Stimulated activated CD8-positive, alpha-beta memory T cell treated with anti-CD3 and anti-CD28 coated beads, Interleukin-4, amount 100 ng/mL, for 4 hours (primary cell): ENCODE results near the gene CCDC88A.
"Not testable (repeated sequence)": the region's sequence is repeated elsewhere in the genome, so short reads cannot be mapped to it uniquely, and the experiment has no call there.

Experiments
- DNase-seq, 2 donors: peaks; one replicate each; pipeline ENCODE4 v3.0.0-alpha.2; 2020; ENCODE audit warnings: low read depth in 2 of 2, low spot score in 1 of 2

The CCDC88A gene, protein sequence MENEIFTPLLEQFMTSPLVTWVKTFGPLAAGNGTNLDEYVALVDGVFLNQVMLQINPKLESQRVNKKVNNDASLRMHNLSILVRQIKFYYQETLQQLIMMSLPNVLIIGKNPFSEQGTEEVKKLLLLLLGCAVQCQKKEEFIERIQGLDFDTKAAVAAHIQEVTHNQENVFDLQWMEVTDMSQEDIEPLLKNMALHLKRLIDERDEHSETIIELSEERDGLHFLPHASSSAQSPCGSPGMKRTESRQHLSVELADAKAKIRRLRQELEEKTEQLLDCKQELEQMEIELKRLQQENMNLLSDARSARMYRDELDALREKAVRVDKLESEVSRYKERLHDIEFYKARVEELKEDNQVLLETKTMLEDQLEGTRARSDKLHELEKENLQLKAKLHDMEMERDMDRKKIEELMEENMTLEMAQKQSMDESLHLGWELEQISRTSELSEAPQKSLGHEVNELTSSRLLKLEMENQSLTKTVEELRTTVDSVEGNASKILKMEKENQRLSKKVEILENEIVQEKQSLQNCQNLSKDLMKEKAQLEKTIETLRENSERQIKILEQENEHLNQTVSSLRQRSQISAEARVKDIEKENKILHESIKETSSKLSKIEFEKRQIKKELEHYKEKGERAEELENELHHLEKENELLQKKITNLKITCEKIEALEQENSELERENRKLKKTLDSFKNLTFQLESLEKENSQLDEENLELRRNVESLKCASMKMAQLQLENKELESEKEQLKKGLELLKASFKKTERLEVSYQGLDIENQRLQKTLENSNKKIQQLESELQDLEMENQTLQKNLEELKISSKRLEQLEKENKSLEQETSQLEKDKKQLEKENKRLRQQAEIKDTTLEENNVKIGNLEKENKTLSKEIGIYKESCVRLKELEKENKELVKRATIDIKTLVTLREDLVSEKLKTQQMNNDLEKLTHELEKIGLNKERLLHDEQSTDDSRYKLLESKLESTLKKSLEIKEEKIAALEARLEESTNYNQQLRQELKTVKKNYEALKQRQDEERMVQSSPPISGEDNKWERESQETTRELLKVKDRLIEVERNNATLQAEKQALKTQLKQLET (N-terminal part only)

DNA sequence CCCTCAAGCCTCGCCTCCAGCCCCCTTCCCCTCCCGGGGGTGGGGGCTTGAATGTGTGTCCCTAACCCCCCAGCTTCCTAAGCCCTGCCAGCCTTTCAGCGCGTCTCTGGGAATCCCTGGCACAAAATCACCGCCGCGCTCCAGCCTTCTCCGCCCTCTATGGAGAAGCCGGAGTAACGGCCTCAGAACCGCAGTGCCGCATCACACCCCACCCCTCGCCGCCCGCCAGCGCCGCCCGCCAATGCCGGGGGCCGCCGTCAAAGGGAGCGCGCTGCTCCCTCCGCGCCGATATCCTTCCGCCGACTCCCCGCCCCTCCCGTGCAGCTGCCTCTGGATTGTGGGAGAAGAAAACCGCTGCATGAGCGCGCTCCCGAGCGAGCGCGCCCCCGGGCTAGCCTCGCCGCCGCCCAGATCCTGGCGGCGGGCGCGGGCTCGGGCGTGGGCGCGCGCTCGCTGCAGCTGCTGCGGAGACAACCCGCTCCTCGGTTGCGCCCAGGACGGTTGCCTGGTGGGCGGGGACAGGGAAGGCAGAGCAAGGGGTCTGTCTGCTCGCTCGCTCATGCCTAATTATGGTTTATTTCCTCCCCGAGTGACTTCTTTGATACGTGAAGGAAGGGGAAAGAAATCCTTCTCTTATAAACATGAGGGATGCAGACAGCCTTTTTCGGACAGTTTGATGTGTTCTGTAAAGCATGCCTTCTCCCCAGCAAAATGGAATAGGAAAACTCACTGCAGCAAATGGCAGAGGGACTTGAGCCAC, at the start of gene CCDC88A:
Gene CCDC88A (minus strand): TSS at position 178 of the 760 bp plus-strand sequence. CDS start 777 bp downstream, outside the sequence.
- DNase-seq: peak; percentile 60 to 67

DNA sequence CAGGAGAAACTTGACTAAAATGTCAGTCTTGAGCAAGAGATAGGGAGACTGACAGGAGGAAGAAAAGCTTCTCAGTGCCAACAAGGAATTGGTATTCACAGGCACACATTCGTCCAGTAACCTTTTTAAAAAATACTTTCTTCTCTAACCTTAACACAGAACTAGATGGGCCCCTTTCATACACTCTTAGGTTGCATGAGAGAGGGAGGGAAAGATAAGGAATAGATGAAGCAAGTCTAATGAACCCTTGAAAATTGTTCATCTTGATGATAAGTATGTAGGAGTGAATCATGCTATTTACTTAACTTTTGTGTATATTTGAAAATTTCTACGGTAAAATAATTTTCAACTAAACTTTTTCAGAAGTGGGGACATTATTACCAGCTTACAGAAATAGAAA, 42.0 kb upstream of the CCDC88A start:
- no peak for DNase-seq

DNA sequence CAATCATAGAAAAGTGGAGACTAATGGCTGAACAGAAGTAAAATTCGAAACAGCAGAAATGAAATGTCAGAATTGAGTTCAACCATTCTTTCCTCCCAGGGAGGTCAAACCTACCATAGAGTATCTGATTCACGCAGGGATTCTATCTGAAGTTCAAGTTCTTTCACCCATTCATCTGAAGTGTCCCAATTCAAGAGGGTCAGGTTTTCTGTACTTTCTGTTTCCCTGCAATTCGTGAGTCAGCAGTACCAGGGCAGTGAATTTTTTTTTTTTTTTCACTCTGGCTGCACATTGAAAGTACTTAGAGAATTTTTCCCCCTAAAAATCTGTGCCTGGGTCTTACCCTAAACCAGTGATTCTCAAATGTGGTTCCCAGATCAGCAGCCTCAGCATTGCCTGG, 40.9 kb upstream of the CCDC88A start:
- DNase-seq: no peak

DNA sequence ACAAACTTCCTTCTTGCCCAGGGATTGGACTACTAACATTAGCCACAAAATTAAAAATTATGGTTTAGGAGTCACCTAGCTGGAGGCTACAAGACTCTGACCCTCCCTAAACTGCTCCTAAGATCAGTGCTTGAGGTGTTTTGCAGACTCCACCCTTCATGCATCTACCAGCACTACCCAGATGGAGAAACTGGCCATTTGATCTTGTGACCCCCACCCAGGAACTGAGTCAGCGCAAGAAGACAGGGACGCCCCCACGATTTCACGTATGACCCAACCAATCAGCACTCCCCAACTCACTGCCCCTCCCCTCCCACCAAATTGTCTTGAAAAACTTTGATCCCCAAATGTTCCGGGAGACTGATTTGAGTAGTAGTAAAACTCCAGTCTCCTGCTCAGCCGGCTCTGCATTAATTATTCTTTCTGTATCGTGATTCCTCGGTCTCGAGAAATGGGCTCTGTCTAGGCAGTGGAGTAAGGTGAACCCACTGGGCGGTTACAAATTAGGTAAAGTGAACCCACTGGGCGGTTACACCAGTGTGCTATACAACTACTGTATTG, 40.1 kb upstream of the CCDC88A start:
- no peak for DNase-seq

DNA sequence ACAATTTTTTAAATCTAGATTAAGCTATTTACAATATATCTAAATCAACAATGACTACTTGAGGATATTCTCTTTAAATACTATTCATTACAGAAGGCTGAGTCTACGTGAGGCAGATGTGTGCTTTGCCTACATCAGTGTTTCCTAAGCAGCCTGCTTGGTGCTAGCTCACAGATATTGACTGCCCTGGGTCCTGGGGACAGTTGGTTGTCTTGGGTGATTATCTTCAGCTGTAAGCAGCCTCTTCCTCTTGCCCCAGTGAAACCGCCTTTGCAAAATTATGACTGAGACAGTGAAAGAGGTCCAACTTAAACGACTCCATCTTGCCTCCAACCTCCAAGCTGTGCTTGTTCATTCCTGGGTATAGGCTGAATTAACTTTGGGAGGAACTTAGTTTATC, 39.6 kb upstream of the CCDC88A start:
- no peak for DNase-seq

DNA sequence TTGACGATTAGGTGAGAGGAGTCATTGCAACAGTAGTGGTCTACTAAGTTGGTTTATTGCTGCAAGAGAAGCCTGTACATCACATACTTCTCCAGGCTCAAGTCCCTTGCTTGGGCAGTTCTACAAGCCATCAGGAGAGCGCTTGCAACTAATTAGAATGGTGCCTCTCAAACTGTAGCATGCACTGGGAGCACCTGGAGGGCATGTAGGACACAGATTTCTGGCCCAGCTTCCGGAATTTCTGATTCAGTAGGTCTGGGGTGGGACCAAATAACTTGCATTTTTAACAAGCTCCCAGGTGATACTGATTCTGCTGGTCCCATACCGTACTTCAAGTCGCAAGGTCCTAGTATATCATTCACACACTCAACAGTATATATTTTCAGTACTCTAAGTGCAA, 34.5 kb upstream of the CCDC88A start:
- DNase-seq: no peak

DNA sequence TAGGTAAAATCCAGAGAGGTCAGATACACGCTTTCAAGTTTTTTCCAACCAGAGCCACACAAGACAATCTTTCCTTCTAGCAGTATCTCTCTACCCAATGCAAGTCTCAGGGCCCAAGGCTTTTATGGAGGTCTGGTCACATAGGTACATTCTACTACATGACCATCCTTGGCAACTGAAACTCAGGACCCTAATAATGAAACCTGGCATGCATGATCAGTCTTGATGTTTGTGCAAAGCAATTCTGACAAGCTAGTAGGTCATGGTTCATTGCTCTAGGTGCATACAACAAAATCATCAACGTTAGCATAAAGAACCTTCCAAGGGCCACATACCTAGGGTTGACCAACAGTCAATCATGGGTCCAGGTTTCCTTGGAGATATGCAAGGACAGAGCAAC, 33.2 kb upstream of the CCDC88A start:
- DNase-seq: no peak

DNA sequence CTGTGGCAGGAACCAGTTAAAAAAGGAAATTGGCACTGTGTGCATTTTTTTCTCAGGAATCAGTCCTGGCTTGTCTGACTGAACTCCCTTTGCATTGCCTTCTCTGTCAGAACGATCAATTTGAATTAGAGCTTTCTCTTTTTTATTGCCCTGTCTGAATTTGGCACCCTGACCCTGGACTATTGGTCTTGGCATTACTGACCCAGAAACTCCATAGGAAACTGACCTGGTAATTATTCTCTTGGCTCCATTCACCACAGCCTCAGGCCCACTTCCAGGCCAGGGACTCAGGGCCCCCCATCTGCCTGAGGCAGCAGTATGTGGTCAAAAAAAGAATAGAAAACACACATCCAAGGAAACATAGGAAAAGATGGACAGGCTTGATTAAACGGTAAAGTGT, 32.0 kb upstream of the CCDC88A start:
- no peak for DNase-seq

DNA sequence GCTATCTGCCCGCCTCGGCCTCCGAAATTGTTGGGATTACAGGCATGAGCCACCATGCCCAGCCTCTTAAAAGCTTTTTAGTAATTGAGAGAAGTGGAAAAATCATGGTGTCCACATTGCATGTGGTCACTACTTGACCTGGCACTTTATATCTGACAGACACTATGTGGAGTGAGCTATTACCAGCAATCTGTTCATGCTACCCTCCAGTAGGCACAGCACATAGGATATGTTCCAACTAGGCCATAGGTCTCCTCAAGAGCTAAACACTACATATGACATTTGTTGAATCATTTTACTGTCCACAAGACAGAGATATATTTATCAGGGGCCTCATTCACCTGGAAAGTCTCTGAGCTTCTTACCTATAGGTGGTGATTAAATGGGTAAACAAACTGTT, 30.4 kb upstream of the CCDC88A start:
- DNase-seq: not testable (repeated sequence)

DNA sequence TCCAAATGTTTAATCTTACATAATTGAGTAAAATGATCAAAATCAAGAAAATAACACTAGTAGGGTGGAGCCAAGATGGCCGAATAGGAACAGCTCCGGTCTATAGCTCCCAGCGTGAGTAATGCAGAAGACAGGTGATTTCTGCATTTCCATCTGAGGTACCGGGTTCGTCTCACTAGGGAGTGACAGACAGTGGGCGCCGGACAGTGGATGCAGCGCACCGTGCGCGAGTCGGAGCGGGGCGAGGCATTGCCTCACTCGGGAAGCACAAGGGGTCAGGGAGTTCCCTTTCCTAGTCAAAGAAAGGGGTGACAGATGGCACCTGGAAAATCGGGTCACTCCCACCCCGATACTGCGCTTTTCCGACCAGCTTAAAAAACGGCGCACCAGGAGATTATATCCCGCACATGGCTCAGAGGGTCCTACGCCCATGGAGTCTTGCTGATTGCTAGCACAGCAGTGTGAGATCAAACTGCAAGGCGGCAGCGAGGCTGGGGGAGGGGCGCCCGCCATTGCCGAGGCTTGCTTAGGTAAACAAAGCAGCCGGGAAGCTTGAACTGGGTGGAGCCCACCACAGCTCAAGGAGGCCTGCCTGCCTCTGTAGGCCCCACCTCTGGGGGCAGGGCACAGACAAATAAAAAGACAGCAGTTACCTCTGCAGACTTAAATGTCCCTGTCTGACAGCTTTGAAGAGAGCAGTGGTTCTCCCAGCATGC, 22.5 kb upstream of the CCDC88A start:
- DNase-seq: not testable (repeated sequence)

DNA sequence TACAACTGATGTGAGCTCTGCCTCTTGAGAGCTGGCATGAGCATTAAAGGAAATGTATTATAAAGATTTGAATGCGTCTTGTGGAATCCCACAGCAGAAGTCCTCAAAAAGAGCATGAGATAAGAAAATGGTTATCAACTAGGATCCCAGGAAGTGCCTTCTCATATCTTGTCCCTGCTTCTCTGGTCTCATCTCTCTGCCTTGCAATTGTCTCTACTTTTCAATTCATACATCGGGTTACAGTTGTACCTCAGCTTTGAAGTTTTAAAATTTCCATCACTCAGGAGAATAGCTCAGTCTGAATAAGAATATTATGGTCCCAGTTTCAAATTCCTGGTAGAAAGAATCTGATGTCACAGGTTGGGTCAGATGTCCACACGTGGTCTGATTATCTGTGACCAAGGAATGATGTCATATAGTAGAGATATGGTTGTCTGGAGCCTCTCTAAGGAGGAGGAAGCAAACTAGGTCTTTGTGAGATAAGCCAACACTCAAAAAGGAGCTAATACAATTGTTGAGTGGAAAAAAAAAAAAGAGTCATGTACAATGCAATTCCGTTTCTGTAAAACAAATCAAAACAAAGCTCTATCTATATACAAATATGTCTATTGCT, 21.7 kb upstream of the CCDC88A start:
- DNase-seq: no peak

DNA sequence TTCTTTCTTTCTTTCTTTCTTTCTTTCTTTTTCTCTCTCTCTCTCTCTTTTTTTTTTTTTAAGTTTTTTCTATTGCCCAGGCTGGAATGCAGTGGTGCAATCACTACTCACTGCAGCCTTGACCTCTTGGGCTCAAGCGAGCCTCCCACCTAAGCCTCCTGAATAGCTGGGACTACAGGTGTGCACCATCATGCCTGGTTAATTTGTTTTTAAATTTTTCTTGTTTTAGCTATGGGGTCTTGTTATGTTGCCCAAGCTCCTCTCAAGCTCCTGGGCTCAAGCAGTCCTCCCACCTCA, 19.4 kb upstream of the CCDC88A start:
- no peak for DNase-seq

DNA sequence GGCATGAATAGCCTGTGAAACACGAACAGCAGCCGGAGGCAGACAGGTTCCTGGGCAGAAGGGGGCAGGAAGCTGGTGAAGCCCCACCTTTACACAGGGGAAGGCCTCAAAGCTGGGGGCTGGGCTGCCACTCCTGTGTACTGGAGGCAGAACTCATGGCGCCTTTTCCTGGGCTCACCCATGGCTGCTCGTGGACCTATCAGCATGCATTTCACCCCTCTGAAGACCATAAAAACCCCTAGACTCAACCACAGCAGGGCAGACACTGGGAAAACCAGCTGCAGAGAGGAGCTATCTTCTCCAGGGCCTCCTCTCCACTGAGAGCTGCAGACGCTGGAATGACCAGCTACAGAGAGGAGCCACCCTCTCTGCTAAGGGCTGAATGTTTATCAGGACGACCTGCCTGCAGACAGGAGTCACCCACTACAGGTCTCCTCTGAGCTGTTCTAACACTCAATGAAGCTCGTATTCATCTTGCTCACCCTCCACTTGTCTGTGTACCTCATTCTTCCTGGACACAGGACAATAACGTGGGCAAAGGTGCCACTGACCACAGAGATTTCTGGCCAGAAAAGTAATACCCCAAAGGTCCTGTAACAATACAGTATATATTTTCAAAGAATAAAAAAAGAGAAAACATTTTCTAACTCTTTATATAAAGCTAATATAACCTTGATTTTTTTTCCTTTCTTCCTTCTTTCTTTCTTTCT, 18.9 kb upstream of the CCDC88A start:
- DNase-seq: no peak

DNA sequence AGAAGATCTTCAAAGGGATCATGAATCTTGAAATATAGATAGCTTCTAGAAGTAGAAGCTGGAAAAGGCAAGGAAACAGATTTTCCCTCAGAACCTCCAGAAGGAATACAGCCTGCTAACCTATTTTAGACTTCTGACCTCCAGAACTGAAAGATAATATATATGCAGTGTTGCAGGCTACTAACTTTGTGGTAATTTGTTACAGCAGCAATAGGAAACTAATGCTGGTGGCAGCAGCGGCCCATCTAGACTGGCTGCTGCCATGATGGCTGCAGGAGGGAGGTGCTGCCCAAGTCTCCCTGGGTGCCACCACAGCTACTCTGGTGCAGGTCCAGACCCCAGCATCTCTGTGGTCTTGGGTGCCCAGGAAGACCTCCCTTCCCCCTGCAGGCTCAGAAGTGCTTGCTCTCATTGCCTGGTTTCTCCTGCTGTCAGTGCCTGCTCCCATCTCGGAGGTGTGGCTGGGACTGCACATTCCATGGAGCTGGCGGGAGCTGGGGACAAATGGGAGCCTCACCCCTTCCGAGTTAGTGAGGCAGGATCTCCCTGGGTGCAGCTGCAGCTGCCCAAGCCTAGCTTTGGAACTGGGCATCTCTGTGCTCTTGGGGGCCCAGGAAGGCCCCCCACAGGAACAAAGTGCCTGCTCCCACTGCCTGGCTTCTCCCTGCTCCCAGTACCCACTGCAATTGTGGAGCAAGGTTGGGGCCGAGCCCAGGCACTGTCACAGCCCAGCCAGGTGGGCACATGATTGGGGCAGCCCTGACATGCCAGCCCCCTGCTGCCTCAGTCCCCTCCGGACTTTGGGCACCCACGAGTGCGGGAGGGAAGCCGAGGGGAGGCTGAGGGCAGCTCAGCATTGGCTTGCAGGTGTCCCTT, 18.1 kb upstream of the CCDC88A start:
- no peak for DNase-seq

DNA sequence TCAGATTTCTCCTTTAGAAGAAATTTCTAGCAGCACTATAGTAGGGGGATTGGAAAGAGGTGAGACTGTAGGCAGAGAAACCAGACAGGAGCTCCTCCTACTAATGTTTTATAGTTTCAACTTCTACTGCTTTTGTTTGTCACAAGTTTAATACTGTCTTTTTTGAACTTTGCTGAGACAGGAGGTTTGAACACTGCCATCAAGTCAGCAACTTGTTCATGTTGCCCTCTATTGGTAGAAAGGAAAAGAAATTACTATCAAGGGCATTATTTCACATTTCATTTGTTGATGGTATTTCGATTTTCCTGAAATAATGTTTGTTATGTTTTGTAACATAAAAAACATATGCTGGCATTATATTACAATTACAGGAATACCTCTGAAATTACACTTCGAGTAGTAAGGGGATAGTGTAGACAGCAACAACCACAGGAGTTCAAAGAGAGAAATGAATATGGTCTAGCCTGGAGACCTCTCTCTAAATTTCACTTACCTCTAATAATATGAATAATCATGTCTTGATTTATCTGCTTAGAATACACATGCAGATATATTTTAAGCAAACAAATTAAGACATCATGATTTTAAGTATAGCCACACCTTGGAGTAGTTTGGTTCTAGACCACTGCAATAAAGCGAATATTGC, 12.4 kb upstream of the CCDC88A start:
- DNase-seq: no peak

DNA sequence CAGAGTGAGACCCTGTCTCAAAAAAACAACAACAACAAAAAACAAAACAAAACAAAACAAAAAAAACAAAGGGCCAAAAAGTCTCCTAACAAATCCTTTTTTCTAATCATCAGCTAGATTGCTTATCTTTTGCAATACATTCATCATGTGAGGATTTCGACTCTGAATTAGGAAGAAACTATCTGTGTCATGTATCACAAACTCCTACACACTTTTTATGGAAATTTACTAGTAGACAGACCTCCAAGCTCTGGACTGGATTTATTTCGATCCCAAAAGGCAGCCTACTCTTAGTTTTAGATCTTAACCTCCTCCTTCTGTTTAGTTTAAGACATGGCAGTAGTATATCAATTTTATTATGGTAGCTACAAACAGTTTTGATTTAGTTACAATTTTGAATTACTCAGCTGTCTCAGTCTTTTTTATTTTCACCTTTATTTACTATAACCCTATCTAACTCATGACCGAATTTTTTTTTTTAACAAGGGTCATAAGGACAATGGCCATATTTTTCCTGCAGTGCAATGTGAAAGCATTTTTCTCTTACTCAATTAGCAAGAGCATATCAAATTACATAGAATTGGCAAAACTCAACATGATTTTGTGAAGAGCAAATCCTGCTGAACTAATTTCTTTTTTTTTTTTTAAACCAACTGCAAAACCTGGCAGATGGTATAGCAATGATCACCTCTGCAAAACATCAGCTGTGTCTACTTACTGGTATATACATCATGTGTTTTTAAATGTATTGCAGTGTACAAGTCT, 10.7 kb upstream of the CCDC88A start:
- no peak for DNase-seq

DNA sequence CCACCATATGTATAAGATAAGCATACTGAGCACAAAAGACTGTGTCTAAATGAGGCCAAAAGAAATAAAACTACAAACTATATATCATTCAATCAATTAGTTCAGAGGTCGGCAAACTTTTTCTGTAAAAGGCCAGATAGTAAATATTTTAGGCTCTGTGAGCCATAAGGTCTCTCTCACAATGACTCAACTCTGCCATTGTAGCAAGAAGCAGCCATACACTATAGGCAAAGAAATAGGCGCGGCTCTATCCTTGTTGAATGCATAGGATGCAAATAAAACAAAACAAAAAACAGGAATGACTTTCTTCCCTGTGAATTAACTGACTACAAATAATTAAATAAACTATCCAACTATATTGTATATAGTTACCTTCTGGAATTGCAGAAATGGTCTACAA, 8.6 kb upstream of the CCDC88A start:
- DNase-seq: no peak
